ENCODE results near the gene SCUBE3. TPM values are rescaled to one million over a fixed set of nuclear protein-coding genes. Genes with fewer than 3 reads are reported as not detected.

Gene SCUBE3
- total RNA-seq, 5 donors from 2014 or later (not counting 1 experiment from before 2014, with no cell fraction given): 0.03 to 0.14 (median 0.08) TPM; not detected in 1

GRCh38 chr6:35174088-35174434 is 39.7 kb upstream of the SCUBE3 start:
- ATAC-seq (replicated peaks in 1 of 4) (peak in 1 of 4 experiments; percentile 35), DNase-seq (no peak)
- H3K27me3 Mint-ChIP-seq: peaks cover 4 to 14% of the 10 kb centered on the region in 2 donors
- no peak overlapping the region for H3K4me3 ChIP-seq (ENCODE audit: control insufficient read depth in 1 of 2, extremely low read depth in 1 of 2, low read length in 1 of 2)
- peaks cover 0 to 9% of the 10 kb centered on the region in 2 experiments for H3K4me1 ChIP-seq (ENCODE audit: control insufficient read depth in 1 of 2, extremely low read depth in 1 of 2, insufficient read depth in 2 of 2, low read length in 2 of 2)
- peaks cover 9 to 14% (median 11%) of the 10 kb centered on the region in 3 donors for H3K4me1 Mint-ChIP-seq
- H3K36me3 Mint-ChIP-seq: no peaks in the 10 kb centered on the region
- H3K27ac ChIP-seq (ENCODE audit: low read length): no peak overlapping the region
- H3K4me3 Mint-ChIP-seq: no peak overlapping the region
- no peaks in the 10 kb centered on the region for H3K36me3 ChIP-seq (ENCODE audit: control insufficient read depth in 2 of 2, extremely low read depth in 1 of 2, insufficient read depth in 1 of 2, low read length in 1 of 2)
- H3K27me3 ChIP-seq (replicated peaks in 1 of 2; ENCODE audit: control insufficient read depth in 2 of 2, extremely low read depth in 1 of 2, insufficient read depth in 2 of 2, low read length in 1 of 2): peaks cover 0 to 25% of the 10 kb centered on the region in 2 experiments
- WGBS (ENCODE audit: insufficient coverage): 27% methylated on average over 1 of the region's 2 CpGs
- peaks cover 0 to 6% (median 0%) of the 10 kb centered on the region in 3 donors for H3K9me3 Mint-ChIP-seq
- H3K27ac Mint-ChIP-seq: peak overlapping the region in 1 of 2 donors; percentile 58
- ChIA-PET POLR2A (no interaction called here), CTCF (no interaction called here)
- H3K9me3 ChIP-seq: no peaks in the 10 kb centered on the region

- Histone ChIP-seq H3K27ac (ENCODE audit: low read length) (no peak overlapping the region), H3K9me3 (no peaks in the 10 kb centered on the region), H3K4me1 (ENCODE audit: control insufficient read depth in 1 of 2, extremely low read depth in 1 of 2, insufficient read depth in 2 of 2, low read length in 2 of 2) (peaks cover 0 to 9% of the 10 kb centered on the region in 2 experiments), H3K4me3 (ENCODE audit: control insufficient read depth in 1 of 2, extremely low read depth in 1 of 2, low read length in 1 of 2) (no peak overlapping the region), H3K27me3 (replicated peaks in 1 of 2; ENCODE audit: control insufficient read depth in 2 of 2, extremely low read depth in 1 of 2, insufficient read depth in 2 of 2, low read length in 1 of 2) (peaks cover 0 to 28% of the 10 kb centered on the region in 2 experiments), H3K36me3 (ENCODE audit: control insufficient read depth in 2 of 2, extremely low read depth in 1 of 2, insufficient read depth in 1 of 2, low read length in 1 of 2) (no peaks in the 10 kb centered on the region)
- ATAC-seq (replicated peaks in 1 of 4) (no peak), DNase-seq (no peak)
- Mint-ChIP-seq H3K9me3 (peaks cover 0 to 3% (median 0%) of the 10 kb centered on the region in 3 donors), H3K4me1 (peaks cover 9 to 14% (median 11%) of the 10 kb centered on the region in 3 donors), H3K27me3 (peaks cover 4 to 14% of the 10 kb centered on the region in 2 donors), H3K36me3 (no peaks in the 10 kb centered on the region), H3K27ac (no peak overlapping the region), H3K4me3 (no peak overlapping the region)
- WGBS (ENCODE audit: insufficient coverage): no CpG with 5 or more reads among the region's 4 CpGs
- ChIA-PET CTCF (interaction anchor here in 1 of 2 donors (0.6 kb wide), 1 partner anchor 26 kb away, joined by 3 read pairs; no protein-coding TSS in a partner anchor), POLR2A (no interaction called here)
Measured at GRCh38 chr6:35174501-35174900, 39.3 kb upstream of the SCUBE3 start.

GRCh38 chr6:35176301-35177024 is 37.3 kb upstream of the SCUBE3 start:
- no peak overlapping the region for H3K4me3 ChIP-seq (ENCODE audit: control insufficient read depth in 1 of 2, extremely low read depth in 1 of 2, low read length in 1 of 2)
- peaks cover 6 to 14% of the 10 kb centered on the region in 2 donors for H3K27me3 Mint-ChIP-seq
- no peak overlapping the region for H3K27ac Mint-ChIP-seq
- DNase-seq (no peak), ATAC-seq (replicated peaks in 1 of 4) (no peak)
- no peak overlapping the region for H3K27ac ChIP-seq (ENCODE audit: low read length)
- H3K4me1 Mint-ChIP-seq: peaks cover 9 to 14% (median 11%) of the 10 kb centered on the region in 3 donors
- no peaks in the 10 kb centered on the region for H3K36me3 ChIP-seq (ENCODE audit: control insufficient read depth in 2 of 2, extremely low read depth in 1 of 2, insufficient read depth in 1 of 2, low read length in 1 of 2)
- 14% methylated on average over 2 of the region's 3 CpGs for WGBS (ENCODE audit: insufficient coverage)
- H3K9me3 ChIP-seq: no peaks in the 10 kb centered on the region
- H3K9me3 Mint-ChIP-seq: no peaks in the 10 kb centered on the region
- ChIA-PET CTCF (no interaction called here), POLR2A (no interaction called here)
- no peaks in the 10 kb centered on the region for H3K36me3 Mint-ChIP-seq
- H3K4me3 Mint-ChIP-seq: no peak overlapping the region
- H3K4me1 ChIP-seq (ENCODE audit: control insufficient read depth in 1 of 2, extremely low read depth in 1 of 2, insufficient read depth in 2 of 2, low read length in 2 of 2): peaks cover 0 to 9% of the 10 kb centered on the region in 2 experiments
- peaks cover 0 to 22% of the 10 kb centered on the region in 2 experiments for H3K27me3 ChIP-seq (replicated peaks in 1 of 2; ENCODE audit: control insufficient read depth in 2 of 2, extremely low read depth in 1 of 2, insufficient read depth in 2 of 2, low read length in 1 of 2)

GRCh38 chr6:35177157-35177556 is 36.6 kb upstream of the SCUBE3 start:
- no peak overlapping the region for H3K4me3 ChIP-seq (ENCODE audit: control insufficient read depth in 1 of 2, extremely low read depth in 1 of 2, low read length in 1 of 2)
- DNase-seq (no peak), ATAC-seq (replicated peaks in 1 of 4) (no peak)
- CTCF ChIA-PET: no interaction called here
- peaks cover 0 to 9% of the 10 kb centered on the region in 2 experiments for H3K4me1 ChIP-seq (ENCODE audit: control insufficient read depth in 1 of 2, extremely low read depth in 1 of 2, insufficient read depth in 2 of 2, low read length in 2 of 2)
- no peaks in the 10 kb centered on the region for H3K36me3 Mint-ChIP-seq
- no peaks in the 10 kb centered on the region for H3K36me3 ChIP-seq (ENCODE audit: control insufficient read depth in 2 of 2, extremely low read depth in 1 of 2, insufficient read depth in 1 of 2, low read length in 1 of 2)
- H3K27me3 ChIP-seq (replicated peaks in 1 of 2; ENCODE audit: control insufficient read depth in 2 of 2, extremely low read depth in 1 of 2, insufficient read depth in 2 of 2, low read length in 1 of 2): peaks cover 0 to 26% of the 10 kb centered on the region in 2 experiments
- H3K27ac Mint-ChIP-seq: no peak overlapping the region
- H3K4me3 Mint-ChIP-seq: no peak overlapping the region
- POLR2A ChIA-PET: no interaction called here
- H3K27me3 Mint-ChIP-seq: peaks cover 6 to 14% of the 10 kb centered on the region in 2 donors
- peaks cover 9 to 14% (median 11%) of the 10 kb centered on the region in 3 donors for H3K4me1 Mint-ChIP-seq
- H3K9me3 ChIP-seq: no peaks in the 10 kb centered on the region
- H3K27ac ChIP-seq (ENCODE audit: low read length): no peak overlapping the region
- whole genome bisulfite sequencing (ENCODE audit: insufficient coverage): no CpG with 5 or more reads among the region's 3 CpGs
- H3K9me3 Mint-ChIP-seq: no peaks in the 10 kb centered on the region

GRCh38 chr6:35177596-35177995 is 36.2 kb upstream of the SCUBE3 start:
- Histone ChIP-seq H3K27me3 (replicated peaks in 1 of 2; ENCODE audit: control insufficient read depth in 2 of 2, extremely low read depth in 1 of 2, insufficient read depth in 2 of 2, low read length in 1 of 2) (peaks cover 0 to 25% of the 10 kb centered on the region in 2 experiments), H3K27ac (ENCODE audit: low read length) (no peak overlapping the region), H3K36me3 (ENCODE audit: control insufficient read depth in 2 of 2, extremely low read depth in 1 of 2, insufficient read depth in 1 of 2, low read length in 1 of 2) (no peaks in the 10 kb centered on the region), H3K4me3 (ENCODE audit: control insufficient read depth in 1 of 2, extremely low read depth in 1 of 2, low read length in 1 of 2) (no peak overlapping the region), H3K4me1 (ENCODE audit: control insufficient read depth in 1 of 2, extremely low read depth in 1 of 2, insufficient read depth in 2 of 2, low read length in 2 of 2) (peaks cover 0 to 9% of the 10 kb centered on the region in 2 experiments), H3K9me3 (no peaks in the 10 kb centered on the region)
- ChIA-PET CTCF (no interaction called here), POLR2A (no interaction called here)
- Mint-ChIP-seq H3K27ac (no peak overlapping the region), H3K9me3 (no peaks in the 10 kb centered on the region), H3K4me3 (no peak overlapping the region), H3K27me3 (peaks cover 6 to 14% of the 10 kb centered on the region in 2 donors), H3K36me3 (no peaks in the 10 kb centered on the region), H3K4me1 (peaks cover 9 to 14% (median 11%) of the 10 kb centered on the region in 3 donors)
- 85% methylated on average over 2 of the region's 2 CpGs for WGBS (ENCODE audit: insufficient coverage)
- DNase-seq: no peak
- no peak for ATAC-seq (replicated peaks in 1 of 4)

GRCh38 chr6:35178012-35178411 is 35.7 kb upstream of the SCUBE3 start:
- H3K27me3 ChIP-seq (replicated peaks in 1 of 2; ENCODE audit: control insufficient read depth in 2 of 2, extremely low read depth in 1 of 2, insufficient read depth in 2 of 2, low read length in 1 of 2): peaks cover 0 to 24% of the 10 kb centered on the region in 2 experiments
- WGBS (ENCODE audit: insufficient coverage): 100% methylated on average over 1 of the region's 2 CpGs
- peaks cover 9 to 14% (median 11%) of the 10 kb centered on the region in 3 donors for H3K4me1 Mint-ChIP-seq
- H3K36me3 Mint-ChIP-seq: no peaks in the 10 kb centered on the region
- ATAC-seq (replicated peaks in 1 of 4) (no peak), DNase-seq (no peak)
- peaks cover 0 to 9% of the 10 kb centered on the region in 2 experiments for H3K4me1 ChIP-seq (ENCODE audit: control insufficient read depth in 1 of 2, extremely low read depth in 1 of 2, insufficient read depth in 2 of 2, low read length in 2 of 2)
- H3K27ac Mint-ChIP-seq: no peak overlapping the region
- H3K27me3 Mint-ChIP-seq: peaks cover 9 to 17% of the 10 kb centered on the region in 2 donors
- H3K36me3 ChIP-seq (ENCODE audit: control insufficient read depth in 2 of 2, extremely low read depth in 1 of 2, insufficient read depth in 1 of 2, low read length in 1 of 2): no peaks in the 10 kb centered on the region
- no peak overlapping the region for H3K27ac ChIP-seq (ENCODE audit: low read length)
- CTCF ChIA-PET: no interaction called here
- H3K4me3 ChIP-seq (ENCODE audit: control insufficient read depth in 1 of 2, extremely low read depth in 1 of 2, low read length in 1 of 2): no peak overlapping the region
- H3K4me3 Mint-ChIP-seq: no peak overlapping the region
- POLR2A ChIA-PET: no interaction called here
- no peaks in the 10 kb centered on the region for H3K9me3 Mint-ChIP-seq
- H3K9me3 ChIP-seq: no peaks in the 10 kb centered on the region
